Epidermal melanocyte (primary cell): Measurements from ENCODE around the gene PIAS1.
"Not testable (repeated sequence)": the region's sequence is repeated elsewhere in the genome, so short reads cannot be mapped to it uniquely, and the experiment has no call there.

Source experiments
- DNase-seq: peaks from one replicate; pipeline ENCODE4 v3.0.0; 2011; ENCODE audit warnings: low spot score; ENCODE audit not compliant: insufficient read length

PIAS1 gene

DNA sequence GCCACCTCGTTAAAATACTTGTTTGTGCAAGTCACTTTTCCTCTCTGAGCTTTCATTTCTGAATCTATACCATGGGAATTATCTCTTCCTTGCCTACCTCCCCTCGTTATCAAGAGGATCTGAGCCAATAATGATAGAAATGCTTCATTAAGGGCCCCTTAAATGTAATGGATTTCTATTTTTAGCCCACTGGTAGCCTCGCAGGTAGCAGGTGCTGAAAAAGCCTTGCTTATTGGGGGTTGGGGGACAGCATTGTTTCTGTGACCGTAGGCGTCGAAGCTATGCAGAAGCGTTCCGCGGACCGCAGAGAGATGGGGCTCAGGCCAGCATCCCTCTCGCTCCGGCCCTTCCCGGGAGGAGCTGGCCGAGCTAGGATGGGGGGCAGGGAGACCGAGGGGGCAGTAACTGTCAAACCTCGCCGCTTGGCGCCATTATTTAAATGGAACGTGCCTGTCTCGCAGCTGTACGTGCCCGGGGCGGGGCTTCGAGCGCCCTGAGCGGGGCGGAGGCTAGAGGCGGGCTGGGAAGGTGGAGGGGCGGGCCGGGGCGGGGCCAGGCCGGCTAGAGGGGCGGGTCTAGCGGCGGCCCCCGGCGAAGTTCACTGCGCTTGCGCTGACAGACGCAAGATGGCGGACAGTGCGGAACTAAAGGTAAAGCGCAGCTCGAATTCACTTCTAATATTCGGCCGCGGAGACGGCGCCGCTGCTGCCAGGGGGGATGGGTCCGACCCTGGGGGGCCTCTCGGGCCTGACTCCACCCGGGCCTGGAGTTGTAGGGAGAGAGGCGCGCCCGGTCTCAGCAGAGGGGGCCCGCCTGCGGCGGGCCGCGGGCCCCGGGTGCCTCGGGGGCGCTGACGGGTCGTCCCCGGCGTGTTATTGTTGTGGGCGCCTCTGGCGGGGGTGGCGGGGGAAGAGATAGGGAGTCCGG is at the start of gene PIAS1:
PIAS1 (plus strand) TSS at position 615 of the 927 bp plus-strand sequence; CDS start at position 627, 12 bp downstream.
- peak; percentile 90 for DNase-seq

DNA sequence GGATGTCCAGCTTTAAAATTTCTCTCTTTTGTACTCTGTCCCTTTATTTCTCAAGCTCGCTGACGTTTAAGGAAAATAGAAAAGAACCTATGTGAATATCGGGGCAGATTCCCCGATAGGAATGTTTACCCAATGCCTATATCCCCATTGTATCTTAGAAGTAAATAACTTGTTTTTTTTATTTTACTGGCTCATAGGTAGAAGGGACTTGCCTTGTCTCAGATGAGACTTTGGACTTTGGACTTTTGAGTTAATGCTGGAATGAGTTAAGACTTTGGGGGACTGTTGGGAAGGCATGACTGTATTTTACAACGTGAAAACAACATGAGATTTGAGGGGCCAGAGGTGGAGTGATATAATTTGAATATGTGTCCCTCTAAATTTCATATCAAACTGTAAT is 46.5 kb upstream of the PIAS1 start:
- not testable (repeated sequence) for DNase-seq

DNA sequence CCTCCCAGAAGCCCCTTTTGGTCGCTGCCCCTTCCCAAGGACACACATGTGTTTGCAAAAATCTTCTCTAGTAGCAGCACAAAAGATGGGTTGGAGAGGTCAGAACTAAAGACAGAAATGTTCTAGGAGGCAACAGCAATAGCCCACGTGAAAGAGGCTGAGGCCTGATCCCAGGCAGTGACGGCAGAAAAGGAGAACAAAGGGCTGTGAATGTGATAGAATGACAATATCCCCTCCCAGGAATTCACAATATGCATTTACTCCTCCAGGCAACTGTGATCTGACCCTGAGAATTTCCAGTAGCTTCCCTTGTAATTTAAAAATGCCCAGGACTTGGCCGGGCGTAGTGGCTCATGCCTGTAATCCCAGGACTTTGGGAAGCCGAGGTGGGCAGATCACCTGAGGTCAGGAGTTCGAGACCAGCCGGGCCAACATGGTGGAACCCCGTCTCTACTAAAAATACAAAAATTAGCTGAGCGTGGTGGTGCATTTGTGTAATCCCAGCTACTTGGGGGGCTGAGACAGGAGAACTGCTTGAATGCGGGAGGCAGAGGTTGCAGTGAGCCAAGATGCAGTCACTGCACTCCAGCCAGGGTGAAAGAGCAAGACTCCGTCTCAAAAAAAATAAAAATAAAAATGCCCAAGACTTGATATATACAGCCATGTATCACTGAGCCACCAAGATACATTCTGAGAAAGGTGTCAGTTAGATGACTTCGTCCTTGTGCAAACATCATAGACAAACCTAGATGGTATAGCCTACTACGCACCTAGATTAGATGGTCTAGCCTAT is 43.6 kb upstream of the PIAS1 start:
- no peak for DNase-seq

DNA sequence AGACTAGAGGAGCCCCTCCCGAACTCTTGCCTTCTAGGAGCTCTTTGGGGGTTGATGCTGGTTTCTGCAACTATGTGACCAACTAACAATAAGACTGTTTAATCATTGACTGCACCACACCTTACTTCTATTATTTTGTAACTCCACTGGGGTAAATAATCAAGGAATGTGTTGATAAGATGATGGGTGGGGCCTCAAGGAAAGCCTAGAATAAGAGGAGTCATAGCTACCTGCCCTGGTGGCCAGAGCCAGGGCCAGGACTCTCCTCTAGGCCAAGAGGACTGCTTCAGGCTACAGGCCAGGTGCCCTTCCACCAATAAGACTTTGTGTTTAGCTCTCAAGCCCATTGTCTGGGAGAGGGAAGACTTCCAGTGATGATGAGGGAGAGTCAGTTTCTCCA is 41.2 kb upstream of the PIAS1 start:
- no peak for DNase-seq

DNA sequence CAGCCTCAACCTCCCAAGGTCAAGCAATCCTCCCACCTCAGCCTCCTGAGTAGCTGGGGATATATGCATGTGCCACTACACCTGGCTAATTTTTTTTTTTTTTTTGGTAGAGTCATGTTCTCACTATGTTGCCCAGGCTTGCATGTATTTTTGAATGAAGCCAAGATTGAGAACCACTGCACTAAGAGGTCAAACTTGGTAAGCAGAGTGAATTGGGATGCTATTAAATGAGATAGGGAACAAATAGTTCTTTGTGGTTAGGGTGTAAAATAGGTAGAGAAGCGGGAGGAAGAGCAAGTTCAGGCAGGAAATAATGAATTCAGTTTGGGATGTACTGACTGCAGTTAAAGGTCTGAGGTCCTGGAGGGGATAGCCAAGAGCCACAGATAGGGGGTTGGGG is 39.9 kb upstream of the PIAS1 start:
- no peak for DNase-seq

DNA sequence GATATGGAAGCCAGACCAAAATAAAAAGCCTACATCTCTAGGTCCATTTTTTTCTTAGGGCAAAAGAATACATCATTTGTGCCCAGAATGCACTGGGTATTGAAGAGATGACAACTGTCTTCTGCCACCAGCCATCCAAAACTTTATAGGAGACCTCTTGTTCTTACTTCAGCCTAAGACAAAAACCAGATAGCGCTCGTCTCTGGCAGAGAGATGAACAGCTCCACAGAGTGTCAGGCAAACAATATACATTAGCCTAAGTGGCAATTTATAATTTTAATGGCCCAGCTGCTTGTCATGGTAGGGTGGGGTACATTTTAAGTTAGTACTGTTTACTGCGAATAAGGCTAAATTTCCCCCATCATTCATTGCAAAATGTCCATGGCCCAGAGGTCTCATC is 38.9 kb upstream of the PIAS1 start:
- DNase-seq, result no peak

DNA sequence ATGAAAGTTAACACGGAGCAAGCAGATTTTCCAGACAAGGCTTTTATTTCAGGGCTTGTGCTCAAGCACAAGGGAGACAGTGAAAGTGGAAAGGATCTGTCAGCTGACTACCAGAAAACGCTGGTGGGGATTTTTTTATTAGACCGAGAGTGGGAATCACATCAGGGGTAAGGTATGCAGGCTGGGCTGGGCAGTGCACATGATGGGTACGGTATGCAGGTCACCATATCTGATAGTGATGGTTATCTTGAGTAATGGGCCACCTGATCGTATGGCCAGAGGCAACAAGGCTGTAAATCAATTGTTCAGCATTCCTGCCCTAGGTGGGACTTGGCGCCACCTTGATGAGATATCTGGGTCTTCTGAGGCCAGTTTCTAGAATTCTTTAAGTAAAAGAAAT is 36.9 kb upstream of the PIAS1 start:
- DNase-seq, result no peak

DNA sequence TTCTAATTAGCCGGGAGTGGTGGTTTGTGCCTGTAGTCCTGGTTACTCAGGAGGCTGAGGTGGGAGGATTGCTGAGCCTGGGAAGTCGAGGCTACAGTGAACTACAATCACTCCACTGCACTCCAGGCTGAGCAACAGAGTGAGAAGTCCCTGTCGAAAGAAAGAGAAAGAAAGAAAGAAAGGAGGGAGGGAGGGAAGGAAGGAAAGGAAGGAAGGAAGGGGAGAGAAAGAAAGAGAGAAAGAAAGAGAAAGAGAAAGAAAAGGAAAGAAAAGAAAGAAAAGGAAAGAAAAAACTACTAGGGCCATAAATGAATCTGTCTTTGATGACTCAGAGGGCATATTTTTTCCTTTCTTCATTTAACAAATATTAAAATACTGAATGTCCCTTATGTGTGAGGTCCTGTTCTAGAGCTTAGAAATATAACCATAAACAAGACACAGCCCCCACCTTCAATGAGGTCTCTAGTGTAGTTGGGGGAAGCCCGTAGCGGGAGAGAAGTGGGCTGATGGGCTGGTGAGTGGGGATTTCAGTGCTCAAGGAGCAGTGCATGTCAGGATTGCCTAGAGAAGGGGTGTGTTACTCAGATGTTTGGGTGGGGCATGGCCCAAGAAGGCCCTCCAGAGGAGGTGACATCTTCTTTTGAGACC is 35.2 kb upstream of the PIAS1 start:
- no peak for DNase-seq

DNA sequence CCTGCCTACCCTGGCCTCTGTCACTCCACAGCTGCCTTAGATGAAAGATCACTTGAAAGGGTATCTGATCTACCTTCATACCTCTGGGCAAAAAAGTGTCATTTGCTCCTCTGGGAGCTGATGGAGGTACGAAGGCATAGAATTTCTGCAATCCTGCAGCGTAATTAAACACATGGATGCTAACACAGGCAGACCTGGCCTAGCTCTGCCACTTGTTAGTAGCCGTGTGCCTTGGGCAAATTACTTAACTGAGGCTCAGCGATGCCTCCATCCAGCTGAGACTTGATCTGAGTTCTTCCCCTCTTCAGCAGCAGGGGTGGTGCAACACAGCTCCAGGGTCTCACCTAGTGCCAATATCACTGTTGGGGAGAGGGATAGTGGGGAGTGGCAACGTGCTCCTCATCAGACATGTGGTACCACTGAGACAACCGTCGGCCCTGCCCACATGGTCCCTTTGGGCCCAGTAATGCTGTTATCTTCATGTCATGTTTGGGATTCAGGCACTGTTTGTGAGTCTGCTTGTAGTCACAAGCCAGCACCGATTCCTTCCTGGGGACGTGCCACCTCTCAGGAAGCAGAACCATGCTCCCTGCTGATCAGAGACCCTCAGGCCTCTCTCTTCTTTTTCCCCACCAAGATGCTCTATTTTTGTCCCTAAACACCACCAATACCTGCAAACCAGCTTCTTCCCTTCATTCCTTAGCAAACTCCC is 34.1 kb upstream of the PIAS1 start:
- no peak for DNase-seq

DNA sequence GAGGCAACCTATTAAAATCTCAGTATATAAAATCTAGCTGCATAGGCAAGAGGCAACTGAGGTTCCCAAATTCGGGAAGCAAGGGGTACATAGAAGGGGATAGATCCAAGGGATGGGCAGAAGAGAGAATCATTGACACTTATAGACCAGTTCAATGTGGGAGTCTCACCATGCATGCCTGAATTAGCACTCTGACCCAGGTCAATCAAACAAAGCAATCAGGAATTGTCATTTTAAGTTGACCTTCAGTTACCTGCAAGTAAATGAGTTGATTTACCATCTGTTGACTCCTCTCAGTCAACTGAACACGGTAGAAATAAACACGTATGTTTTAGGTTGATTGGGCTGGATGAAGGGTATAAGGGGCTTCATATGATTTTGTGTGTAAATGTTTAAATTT is 33.4 kb upstream of the PIAS1 start:
- no peak for DNase-seq

DNA sequence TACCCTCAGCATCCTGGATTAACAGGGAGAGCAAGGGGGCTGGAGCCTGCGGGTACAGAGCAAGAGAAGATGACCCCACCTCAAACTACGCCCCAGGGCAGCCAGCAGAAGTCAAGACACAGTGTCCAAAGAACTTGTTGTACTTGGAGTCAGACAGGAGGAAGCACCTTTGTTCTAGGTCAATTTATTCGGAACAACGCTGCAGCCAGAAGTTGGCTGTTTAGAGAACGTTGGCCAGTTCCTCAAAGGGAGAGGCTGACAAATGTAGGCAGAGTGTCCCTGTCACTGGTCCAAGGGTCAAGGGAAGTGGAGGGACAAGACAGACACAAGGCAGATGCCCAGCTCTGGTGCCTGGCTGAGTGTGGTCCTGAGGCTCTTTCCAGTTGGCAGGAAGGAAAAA is 32.1 kb upstream of the PIAS1 start:
- DNase-seq, result no peak

DNA sequence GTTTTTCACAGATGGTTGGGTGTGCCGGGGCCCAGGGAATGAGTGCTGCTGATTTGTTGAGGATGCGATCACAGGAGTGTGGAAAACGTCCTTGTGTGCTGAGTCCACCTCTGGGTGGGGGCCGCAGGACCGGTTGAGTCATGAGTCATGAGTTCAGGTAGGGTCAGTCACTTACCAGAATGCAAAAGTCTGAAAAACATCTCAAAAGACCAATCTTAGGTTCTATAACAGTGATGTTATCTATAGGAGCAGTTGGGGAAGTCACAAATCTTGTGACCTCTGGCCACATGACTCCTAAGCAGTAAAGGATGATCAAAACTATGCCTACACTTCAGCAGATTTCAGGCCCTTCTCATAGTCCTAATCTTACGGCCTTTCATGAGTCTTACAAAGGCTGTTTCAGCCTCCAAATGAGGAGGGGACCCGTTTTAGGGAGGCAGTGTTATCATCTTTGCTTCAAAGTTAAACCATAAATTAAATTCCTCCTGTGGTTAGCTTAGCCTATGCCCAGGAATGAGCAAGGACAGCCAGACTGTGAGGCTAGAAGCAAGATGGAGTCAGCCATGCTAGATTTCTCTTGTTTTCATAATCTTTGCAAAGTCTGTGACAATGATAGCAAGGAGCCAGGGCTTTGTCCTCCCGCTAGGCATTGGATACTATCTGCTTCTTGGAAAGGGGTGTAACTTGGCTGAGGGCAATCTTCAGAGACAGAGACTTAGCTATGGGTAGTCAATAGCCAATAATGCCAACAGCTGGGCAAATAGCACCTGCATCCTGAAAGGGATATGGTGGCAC is 30.6 kb upstream of the PIAS1 start:
- no peak for DNase-seq

DNA sequence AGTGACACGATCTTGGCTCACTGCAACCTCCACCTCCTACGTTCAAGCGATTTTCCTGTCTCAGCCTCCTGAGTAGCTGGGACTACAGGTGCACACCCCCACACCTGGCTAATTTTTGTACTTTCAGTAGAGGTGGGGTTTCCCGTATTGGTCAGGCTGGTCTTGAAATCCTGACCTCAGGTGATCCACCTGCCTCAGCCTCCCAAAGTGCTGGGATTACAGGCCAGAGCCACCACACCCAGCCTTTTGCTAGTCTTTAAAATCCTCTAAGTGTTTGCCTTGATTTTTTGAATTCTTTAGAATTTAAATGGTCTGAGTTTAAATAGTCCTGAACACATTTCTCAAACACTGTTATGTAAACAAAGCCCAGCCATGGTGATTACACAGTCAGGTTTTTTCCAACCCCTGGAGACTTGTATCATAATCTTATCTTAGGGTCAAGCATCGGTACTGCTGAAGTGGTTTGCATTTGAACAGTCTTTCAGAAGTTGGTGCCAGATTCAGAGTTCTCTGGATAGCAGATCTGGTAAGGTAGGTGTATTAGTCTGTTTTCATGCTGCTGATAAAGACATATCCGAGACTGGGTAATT is 28.2 kb upstream of the PIAS1 start:
- DNase-seq, result no peak

DNA sequence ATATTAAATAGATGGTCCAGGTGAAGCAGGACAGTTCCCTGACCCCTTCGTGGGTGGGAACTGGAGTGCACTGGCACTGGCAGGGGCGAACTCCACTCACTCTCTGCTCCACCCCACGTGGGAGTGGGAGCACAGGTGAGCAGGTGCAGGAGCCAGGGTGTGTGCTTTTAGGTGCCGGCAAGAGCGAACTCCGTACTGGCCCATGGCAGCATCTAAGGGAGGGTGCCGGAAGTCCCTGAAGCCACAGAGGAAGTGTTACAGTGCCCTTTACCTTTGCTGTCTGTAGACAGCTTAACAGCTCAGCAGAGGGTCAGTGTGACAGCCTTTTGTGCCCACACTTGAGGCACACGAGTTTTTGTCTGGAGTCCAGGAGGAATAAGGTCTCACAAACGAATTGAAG is 26.7 kb upstream of the PIAS1 start:
- DNase-seq, result no peak

DNA sequence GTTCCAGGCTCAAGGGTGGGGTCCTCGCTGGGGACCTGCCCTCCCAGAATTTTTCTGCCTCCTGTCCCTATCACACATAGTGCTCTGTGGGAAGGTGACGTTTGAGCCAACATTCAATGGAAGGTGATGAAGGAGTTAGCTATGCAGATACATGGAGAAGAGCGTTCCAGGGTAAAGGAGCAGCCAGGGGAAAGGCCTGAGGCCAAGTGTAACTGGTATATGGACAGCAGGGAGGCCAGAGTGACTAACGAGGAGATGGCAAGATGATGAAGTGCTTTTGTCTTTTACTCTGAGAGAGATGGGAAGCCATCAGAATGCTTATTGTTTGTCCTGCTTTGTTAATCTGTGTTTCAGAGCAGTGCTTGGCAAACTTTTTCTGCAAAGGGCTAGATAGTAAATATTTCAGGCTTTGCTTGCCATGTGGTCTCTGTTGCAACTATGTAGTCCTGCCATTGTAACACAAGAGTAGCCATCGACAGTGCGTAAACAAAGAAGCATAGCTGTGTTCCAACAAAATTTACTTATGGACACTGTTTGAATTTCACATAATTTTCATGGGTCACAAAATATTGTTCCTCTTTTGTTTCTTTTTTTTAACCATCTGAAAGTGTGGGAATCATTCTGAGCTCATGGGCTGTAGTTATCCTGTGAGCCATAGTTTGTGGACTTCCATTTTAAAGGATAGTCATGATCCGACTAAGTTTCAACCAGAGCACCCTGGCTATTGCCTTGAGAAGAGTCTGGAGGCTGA is 25.8 kb upstream of the PIAS1 start:
- DNase-seq, result no peak

DNA sequence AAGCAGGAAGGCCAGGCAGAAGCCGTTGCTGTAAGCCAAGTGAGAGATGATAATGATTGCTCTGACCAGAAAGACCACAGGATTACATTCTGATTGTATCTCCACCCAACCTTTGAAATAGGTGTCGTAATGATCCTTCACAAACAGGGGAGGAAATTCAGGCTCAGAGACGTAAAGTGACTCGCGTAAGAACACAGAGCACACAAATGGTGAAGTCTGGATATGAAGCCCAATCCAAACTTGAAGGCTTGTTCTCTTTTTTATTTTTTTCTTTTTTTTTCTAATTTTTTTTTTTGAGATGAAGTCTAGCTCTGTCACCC is 25.3 kb upstream of the PIAS1 start:
- DNase-seq, result no peak

DNA sequence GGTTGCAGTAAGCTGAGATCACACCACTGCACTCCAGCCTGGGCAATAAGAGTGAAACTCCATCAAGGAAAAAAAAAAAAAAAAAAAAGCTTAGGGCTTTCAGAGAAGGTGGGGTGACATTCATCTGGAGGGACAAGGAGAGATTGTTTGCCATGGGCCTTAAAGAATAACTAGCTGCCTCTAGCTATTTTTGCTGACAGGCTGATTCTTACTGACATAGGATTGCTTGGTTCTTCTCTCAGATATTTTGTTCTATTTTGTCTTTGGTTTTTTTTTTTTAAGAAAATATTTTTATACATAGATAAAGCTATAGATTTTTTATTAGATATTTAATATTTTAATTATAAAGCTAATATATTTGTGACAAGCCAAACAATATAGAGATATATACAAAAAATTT is 24.2 kb upstream of the PIAS1 start:
- no peak for DNase-seq

DNA sequence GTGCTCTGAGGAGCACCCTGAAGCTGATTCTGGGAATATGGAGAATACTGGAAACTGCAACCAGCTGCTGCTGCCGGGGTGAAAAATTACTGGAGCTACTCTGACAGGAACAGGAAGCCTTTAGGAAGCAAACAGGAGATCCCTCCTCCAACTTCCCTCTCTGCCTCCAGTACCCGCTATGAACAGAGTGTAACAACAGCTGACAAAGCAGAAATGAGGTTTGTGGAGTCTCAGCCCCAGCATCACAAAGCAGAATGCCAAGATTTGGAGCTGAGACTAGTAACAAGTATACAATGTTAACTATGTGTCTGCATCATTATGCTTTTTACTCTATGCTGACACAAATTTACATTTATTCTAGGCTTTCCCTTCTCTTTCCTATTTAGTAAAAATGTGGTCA is 22.7 kb upstream of the PIAS1 start:
- no peak for DNase-seq

DNA sequence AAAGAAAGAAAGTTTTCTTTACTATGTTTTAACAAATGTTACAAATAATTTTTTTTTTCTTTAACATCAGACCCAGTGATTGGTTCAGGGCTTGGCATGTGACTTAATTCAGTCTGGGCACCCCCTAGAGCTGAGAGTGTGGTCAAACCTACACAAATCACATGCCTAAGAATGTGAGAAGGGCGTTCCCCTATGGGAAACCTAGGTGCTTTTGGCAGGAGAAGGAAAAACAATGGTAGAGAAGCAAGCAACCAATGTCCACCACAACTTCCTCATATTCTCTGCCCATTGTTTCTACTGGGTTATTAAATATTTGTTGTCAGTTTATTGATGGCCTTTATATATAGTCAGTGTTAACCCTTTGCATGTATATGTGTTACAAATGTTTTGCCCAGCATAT is 21.4 kb upstream of the PIAS1 start:
- DNase-seq, result no peak

DNA sequence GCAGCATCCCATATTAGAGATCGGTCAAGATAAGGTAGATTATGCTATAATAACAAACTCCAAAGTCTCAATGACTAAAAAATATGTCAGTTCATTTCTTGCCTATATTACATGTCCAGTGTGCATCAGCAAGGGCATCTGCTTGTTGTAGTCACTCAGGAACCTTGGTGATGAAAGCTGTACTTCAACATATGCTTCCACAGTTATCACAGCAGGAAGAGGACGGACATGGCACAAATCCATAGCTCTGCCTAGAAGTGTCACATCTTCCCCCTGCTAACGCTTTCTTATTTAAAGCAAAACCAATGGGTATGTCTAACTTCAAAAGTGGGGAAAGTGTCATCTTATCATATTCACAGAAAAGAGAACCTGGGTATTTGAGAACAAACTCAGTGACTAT is 20.0 kb upstream of the PIAS1 start:
- DNase-seq, result no peak
